GM21360 (cell line): ENCODE data around the gene SLC6A3.

Source experiments
- ATAC-seq: cut with Tn5 transposase; IDR thresholded peaks from one replicate; pipeline ENCODE4 v1.9.1; 2021; ENCODE audit warnings: mild to moderate bottlenecking, moderate library complexity; ENCODE audit not compliant: unreplicated experiment

Gene SLC6A3

GRCh38 chr5:1410156-1411014 is 34.9 kb downstream of the SLC6A3 start:
- no peak for ATAC-seq

- no peak for ATAC-seq
Measured at GRCh38 chr5:1409381-1410110, 35.7 kb downstream of the SLC6A3 start.

- no peak for ATAC-seq
Measured at GRCh38 chr5:1406681-1407640, 38.3 kb downstream of the SLC6A3 start.

DNA sequence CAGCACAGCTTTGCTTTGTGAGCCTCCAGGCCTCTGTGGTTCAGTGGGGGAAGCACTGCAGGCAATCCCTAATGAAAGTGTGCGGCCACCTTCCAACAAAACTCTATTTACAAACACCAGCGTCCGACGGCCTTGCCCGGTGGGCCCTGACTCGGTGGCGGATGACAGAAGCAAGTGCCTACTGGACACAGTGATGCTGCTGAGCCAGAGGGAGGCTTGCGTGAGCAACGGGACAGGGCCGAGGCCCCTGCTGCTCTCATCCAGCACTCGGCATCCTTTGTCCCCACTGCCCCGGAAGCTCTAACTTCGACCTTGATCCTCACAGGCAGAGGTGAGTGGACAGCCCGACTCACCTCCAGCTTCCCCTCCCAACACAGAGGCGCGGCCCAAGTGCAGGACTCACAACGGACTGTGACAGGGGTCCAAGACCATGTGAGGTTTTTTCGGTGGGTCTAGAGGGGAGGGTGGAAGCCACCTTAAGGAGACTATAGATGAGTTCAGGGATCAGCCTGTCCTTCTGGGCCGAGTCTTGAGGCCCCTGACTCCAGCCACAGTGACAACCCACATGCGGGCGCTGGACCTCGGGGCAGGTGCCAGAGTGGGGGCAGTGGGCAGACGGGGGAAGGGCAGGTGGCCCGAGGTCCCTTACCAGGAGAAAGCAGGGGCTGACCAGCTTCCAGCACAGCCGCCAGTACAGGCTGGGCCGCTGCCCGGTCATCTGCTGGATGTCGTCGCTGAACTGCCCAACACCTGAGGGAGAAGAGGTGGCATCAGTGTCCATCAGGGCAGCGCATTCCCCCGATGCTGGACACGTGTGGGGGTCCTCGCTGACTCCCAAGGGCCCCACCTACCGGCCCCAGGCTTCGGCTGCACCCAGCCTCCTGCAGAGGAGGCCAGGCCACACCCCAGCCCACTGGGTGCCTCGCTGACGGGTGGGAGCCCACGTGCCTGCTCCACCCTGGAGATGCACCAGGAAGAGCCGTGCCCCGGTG is 39.4 kb downstream of the SLC6A3 start:
- no peak for ATAC-seq

GRCh38 chr5:1405121-1405520 is 40.1 kb downstream of the SLC6A3 start:
- no peak for ATAC-seq

- ATAC-seq, result no peak
Measured at GRCh38 chr5:1404062-1404461, 41.2 kb downstream of the SLC6A3 start.

GRCh38 chr5:1402611-1403255 is 42.5 kb downstream of the SLC6A3 start:
- no peak for ATAC-seq

DNA sequence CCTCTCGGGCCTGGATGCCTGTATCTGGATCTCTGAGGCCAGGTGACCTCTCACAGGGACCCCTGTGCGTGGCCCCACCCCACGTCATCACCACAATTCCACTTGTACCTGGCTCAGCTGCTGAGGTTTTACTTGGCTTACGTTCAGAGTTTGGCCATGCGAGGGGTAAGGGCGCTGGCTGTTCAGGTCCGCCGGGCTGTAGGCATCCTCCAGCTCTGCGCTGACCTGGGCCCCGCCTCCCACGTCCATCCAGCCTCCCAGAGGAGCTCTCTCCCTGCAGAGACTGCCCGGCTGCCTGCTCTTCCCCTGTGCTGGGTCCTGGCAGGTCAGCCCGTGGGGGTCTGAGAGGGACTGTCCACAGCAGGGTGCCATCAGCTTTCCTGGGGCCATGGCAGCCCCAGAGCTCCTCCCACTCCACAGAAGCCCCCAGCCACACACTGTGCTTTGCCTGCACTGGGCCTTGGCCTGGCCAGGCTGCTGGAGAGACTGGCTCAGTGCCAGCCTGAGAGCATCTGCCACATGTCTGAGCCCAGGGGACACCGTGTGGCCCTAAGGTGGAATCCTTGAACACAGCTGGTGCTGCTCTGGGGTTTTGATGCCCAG is 43.6 kb downstream of the SLC6A3 start:
- ATAC-seq, result no peak

DNA sequence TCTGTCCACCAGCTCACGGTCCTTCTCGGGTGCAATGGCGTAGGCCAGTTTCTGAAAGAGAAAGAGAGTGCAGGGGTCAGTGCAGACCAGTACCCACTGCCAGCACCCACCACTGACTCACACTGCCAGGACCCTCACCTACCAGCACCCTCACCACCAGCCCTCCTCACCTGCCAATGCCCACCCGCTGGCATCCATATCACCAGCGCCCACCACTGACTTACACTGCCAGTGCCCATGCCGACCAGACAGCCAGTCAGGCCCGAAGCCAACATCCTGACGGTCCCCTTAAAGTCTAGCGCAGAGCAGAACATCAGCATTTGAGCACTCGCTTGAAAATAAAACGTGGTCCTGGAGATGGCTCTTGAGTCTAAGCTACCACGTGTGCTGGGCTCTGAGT is 44.3 kb downstream of the SLC6A3 start:
- ATAC-seq, result no peak

- no peak for ATAC-seq
Measured at GRCh38 chr5:1400211-1400855, 44.9 kb downstream of the SLC6A3 start.

DNA sequence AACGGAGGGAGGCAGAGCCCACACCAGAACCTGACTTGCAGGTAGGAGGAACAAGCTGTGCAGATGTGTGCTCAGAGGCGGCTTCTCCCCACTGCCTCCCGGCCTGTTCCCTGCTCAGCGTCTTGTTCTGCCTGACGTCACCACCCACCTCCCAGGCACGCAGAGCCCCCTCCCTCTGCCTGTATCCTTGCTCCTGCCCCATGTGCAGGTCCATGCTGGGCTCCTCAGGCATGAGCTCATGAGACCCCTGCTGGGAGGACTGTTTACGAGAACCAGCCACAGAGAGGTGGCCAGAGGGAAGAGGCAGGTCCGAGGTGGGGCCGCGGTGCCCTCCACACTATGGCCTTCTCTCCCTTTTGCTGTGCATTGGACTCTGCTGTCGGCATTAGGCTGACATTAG is 45.5 kb downstream of the SLC6A3 start:
- ATAC-seq, result no peak

GRCh38 chr5:1396293-1396816 is 48.9 kb downstream of the SLC6A3 start:
- no peak for ATAC-seq

DNA sequence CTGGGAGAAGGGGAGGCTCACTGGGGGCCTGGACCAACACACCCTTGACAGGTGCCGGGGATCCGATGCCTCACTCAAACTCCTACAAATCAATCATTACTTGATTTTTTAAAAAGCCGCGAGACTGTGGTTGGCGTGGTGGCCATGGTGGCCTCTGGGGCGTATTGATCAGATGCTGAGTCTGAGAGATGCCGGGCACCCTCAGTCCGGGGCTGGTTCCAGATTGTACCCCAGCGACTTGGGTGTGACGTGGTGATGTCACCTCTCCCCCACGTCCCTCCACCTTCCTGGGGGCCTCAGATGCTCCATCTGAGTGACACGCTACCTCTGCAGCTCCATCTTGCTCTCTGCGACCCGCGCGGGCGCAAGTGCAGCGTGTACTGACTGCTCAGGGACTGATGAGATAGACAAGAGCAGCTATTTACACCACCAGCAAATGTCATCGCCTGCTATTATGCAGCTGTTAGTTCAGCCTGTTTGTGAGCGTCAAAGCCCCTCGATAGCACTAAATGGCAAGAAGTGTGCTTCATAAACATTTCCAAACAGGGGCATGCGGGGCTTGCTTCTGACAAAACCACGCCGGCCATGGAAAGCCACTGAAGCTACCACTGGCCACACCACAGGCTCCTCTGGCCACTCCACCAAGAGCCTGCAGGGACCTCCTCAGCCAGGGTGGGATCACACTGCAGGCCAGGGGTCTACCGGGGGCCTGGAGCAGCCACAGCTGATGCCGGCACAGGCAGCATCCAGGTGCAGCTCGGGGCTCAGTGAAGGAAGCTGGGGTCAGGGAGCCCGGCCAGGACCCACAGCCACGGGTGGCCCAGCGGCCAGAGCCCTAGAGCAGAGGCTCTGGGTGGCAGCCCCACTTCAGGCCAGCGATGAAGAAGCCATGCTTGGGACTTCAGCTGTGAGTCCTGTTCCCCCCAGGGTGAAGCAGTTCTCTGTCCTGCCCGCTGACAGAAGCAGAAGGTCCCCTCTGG is 50.1 kb downstream of the SLC6A3 start:
- ATAC-seq, result no peak

- no peak for ATAC-seq
Measured at GRCh38 chr5:1393571-1394501, 51.4 kb downstream of the SLC6A3 start.

DNA sequence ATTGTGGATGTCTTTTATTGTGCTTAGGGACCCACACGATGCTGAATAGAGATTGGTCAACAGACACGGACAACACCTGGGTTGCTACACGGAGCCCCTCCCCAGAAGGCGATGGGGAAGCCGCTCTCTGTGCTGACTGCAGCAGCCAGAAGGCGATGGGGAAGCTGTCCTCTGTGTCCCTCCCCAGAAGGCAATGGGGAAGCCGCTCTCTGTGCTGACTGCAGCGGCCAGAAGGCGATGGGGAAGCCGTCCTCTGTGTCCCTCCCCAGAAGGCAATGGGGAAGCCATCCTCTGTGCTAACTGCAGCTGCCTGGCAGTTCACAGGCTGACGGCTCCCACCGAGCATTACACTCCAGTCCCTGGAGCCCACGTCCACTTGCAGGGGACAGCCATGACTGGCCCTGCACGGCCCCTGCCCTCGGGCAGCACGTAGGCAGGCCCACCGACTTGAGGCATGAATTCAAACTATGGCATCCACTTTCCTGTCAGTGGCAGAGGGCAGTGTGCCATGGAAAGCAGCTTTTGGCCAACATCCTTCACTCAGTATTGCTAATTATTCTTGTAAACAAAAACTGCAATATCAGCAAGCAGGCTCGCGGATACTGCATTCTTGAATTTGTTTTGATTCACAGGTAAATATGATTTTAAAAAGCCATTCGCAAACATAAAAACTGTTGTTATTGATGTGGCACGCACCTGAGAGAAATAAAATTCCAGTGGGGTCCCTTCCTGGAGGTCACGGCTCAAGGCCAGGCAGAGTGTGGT is 52.3 kb downstream of the SLC6A3 start:
- ATAC-seq, result no peak
